SKM-1 treated with dmso at 0.1 percent for 144 hours (cell line): ENCODE data around the gene MAD2L2.

Source experiments
- DNase-seq: peaks from one replicate; lab custom pipeline; 2025; ENCODE audit not compliant: unreplicated experiment; lab: John Stamatoyannopoulos, UW

The MAD2L2 gene

GRCh38 chr1:11654137-11654938, 26.6 kb downstream of the MAD2L2 start, which contains the start of the genes FBXO2 and FBXO44:
Gene FBXO2, minus strand, starts transcription at chr1:11654429. Its CDS starts 89 bp downstream, at chr1:11654340.
Gene FBXO44, plus strand, starts transcription at chr1:11654877. Its CDS starts 959 bp downstream, at chr1:11655836.
- peak; percentile 6 for DNase-seq

GRCh38 chr1:11653861-11654136, 27.1 kb downstream of the MAD2L2 start:
- no peak for DNase-seq

GRCh38 chr1:11653101-11653860, 27.7 kb downstream of the MAD2L2 start:
- no peak for DNase-seq

- DNase-seq, result no peak
These were observed 28.7 kb downstream of the MAD2L2 start for GRCh38 chr1:11652203-11652780.

- DNase-seq, result no peak
These were observed 29.9 kb downstream of the MAD2L2 start for GRCh38 chr1:11651017-11651416.

- DNase-seq, result peak; percentile 50
These were observed 30.5 kb downstream of the MAD2L2 start for GRCh38 chr1:11650331-11650991.

GRCh38 chr1:11649624-11650330, 31.2 kb downstream of the MAD2L2 start:
- DNase-seq, result no peak

- DNase-seq, result no peak
These were observed 31.7 kb downstream of the MAD2L2 start for GRCh38 chr1:11649237-11649623.

- no peak for DNase-seq
These were observed 32.2 kb downstream of the MAD2L2 start for GRCh38 chr1:11648732-11649158.

GRCh38 chr1:11648039-11648438, 32.9 kb downstream of the MAD2L2 start:
- DNase-seq, result no peak

- no peak for DNase-seq
These were observed 33.6 kb downstream of the MAD2L2 start for GRCh38 chr1:11647333-11647732.

- no peak for DNase-seq
These were observed 34.6 kb downstream of the MAD2L2 start for GRCh38 chr1:11646317-11646716.

- DNase-seq, result peak; percentile 73
These were observed 35.2 kb downstream of the MAD2L2 start for GRCh38 chr1:11645670-11646265.

GRCh38 chr1:11645270-11645669, 35.7 kb downstream of the MAD2L2 start:
- DNase-seq, result no peak

- DNase-seq, result no peak
These were observed 37.2 kb downstream of the MAD2L2 start for GRCh38 chr1:11643782-11644181.

GRCh38 chr1:11642418-11643017, 38.4 kb downstream of the MAD2L2 start:
- DNase-seq, result peak; percentile 44

GRCh38 chr1:11641776-11642305, 39.1 kb downstream of the MAD2L2 start:
- no peak for DNase-seq

GRCh38 chr1:11640944-11641343, 40.0 kb downstream of the MAD2L2 start:
- no peak for DNase-seq

GRCh38 chr1:11640101-11640500, 40.8 kb downstream of the MAD2L2 start:
- DNase-seq, result no peak

GRCh38 chr1:11639372-11639771, 41.6 kb downstream of the MAD2L2 start:
- no peak for DNase-seq
